HG03442 (cell line): Measurements from ENCODE around the gene RMND5A.

Experiments used
- ATAC-seq: cut with Tn5 transposase; IDR thresholded peaks from one replicate; pipeline ENCODE4 v1.9.1; 2021; ENCODE audit warnings: mild to moderate bottlenecking, moderate library complexity; ENCODE audit not compliant: unreplicated experiment

Gene RMND5A

GRCh38 chr2:86825036-86825692, 105.1 kb downstream of the RMND5A start:
- ATAC-seq: no peak

- ATAC-seq: no peak
Observed at GRCh38 chr2:86825693-86826381, 105.7 kb downstream of the RMND5A start.

GRCh38 chr2:86826951-86827350, 106.9 kb downstream of the RMND5A start:
- no peak for ATAC-seq
